IMR-90 (cell line): ENCODE data around the gene PPP1R14C. TPM values are rescaled to one million over a fixed set of nuclear protein-coding genes. Genes with fewer than 3 reads are reported as not detected.

ENCODE experiments used
- ATAC-seq: fragments of 200-7000 bp; cut with Tn5 transposase; 2 replicates; pipeline ENCODE4 v1.9.1; 2020; ENCODE audit warnings: low read depth, mild to moderate bottlenecking, moderate library complexity
- BruUV-seq: library from RNA; stranded (reverse); fragments of 400-500 nt; replicated peaks from 2 replicates; lab custom pipeline; 2021; lab: Mats Ljungman, UMichigan
- CTCF ChIA-PET: fragments of 300-600 bp; formaldehyde crosslinking; extraction: SDS; loops from one replicate; lab custom pipeline; 2021; ENCODE audit warnings: antibody characterized with exemption; lab: Yijun Ruan, JAX
- POLR2A ChIA-PET: fragments of 300-600 bp; sonication (Branson Sonifier 250); formaldehyde crosslinking; loops from one replicate; lab custom pipeline; 2022; ENCODE audit warnings: antibody characterized with exemption; ENCODE audit not compliant: unreplicated experiment; lab: Charles Lee
- DNase-seq: peaks from one replicate; pipeline ENCODE4 v3.0.0; 2013
- H2AFZ ChIP-seq: replicated peaks from 2 replicates; pipeline ENCODE3; 2013; ENCODE audit warnings: low read length, mild to moderate bottlenecking; ENCODE audit not compliant: poor library complexity
- H2AK5ac ChIP-seq: 2 replicates; pipeline ENCODE4 v1.6.1; 2013; ENCODE audit warnings: low read depth, low read length, inconsistent platforms
- H2AK9ac ChIP-seq: replicated peaks from 2 replicates; pipeline ENCODE3; 2013; ENCODE audit warnings: mild to moderate bottlenecking, low read depth, low read length, moderate library complexity; ENCODE audit not compliant: poor library complexity
- H2BK120ac ChIP-seq: 2 replicates; pipeline ENCODE4 v1.6.1; 2013; ENCODE audit warnings: low read depth, low read length, inconsistent platforms
- H2BK15ac ChIP-seq: 3 replicates; pipeline ENCODE4 v1.6.1; 2013; ENCODE audit warnings: low read depth, low read length, inconsistent platforms
- H2BK20ac ChIP-seq: 2 replicates; pipeline ENCODE4 v1.6.1; 2013; ENCODE audit warnings: low read depth, mild to moderate bottlenecking, inconsistent platforms, low read length, moderate library complexity
- H2BK5ac ChIP-seq: 2 replicates; pipeline ENCODE4 v1.6.1; 2013; ENCODE audit warnings: mild to moderate bottlenecking, low read depth, low read length, inconsistent platforms; ENCODE audit not compliant: poor library complexity, severe bottlenecking
- H3K14ac ChIP-seq: replicated peaks from 2 replicates; pipeline ENCODE4 v1.6.1; 2013; ENCODE audit warnings: low read depth, low read length, inconsistent platforms
- H3K18ac ChIP-seq: 2 replicates; pipeline ENCODE4 v1.6.1; 2013; ENCODE audit warnings: low read depth, low read length, control low read depth
- H3K23ac ChIP-seq: 2 replicates; pipeline ENCODE4 v1.6.1; 2013; ENCODE audit warnings: low read depth, low read length, inconsistent platforms
- H3K27ac ChIP-seq: 2 replicates; pipeline ENCODE4 v1.5.1; 2013; ENCODE audit warnings: mild to moderate bottlenecking, control low read depth, low read length; ENCODE audit not compliant: insufficient read depth
- H3K27me3 ChIP-seq: 2 replicates; pipeline ENCODE4 v1.6.1; 2013; ENCODE audit warnings: low read length; ENCODE audit not compliant: control insufficient read depth, insufficient read depth
- H3K36me3 ChIP-seq: 2 replicates; pipeline ENCODE4 v1.6.1; 2013; ENCODE audit warnings: low read length, mixed read lengths; ENCODE audit not compliant: control insufficient read depth, insufficient read depth
- H3K4ac ChIP-seq: 2 replicates; pipeline ENCODE4 v1.6.1; 2013; ENCODE audit warnings: low read depth, low read length, inconsistent platforms
- H3K4me1 ChIP-seq: 2 replicates; pipeline ENCODE4 v1.6.1; 2013; ENCODE audit warnings: low read length, mixed read lengths; ENCODE audit not compliant: control insufficient read depth, insufficient read depth
- H3K4me2 ChIP-seq: 2 replicates; pipeline ENCODE4 v1.6.1; 2013; ENCODE audit warnings: low read depth, mild to moderate bottlenecking, control low read depth, low read length, moderate library complexity
- H3K4me3 ChIP-seq: 2 replicates; pipeline ENCODE4 v1.5.1; 2013; ENCODE audit warnings: low read depth, mild to moderate bottlenecking, control low read depth, low read length, moderate library complexity; ENCODE audit not compliant: insufficient read depth
- H3K56ac ChIP-seq: 2 replicates; pipeline ENCODE4 v1.6.1; 2013; ENCODE audit warnings: low read length, inconsistent platforms; ENCODE audit not compliant: insufficient read depth; ENCODE audit errors: extremely low read depth
- H3K79me1 ChIP-seq, 2 experiments: 2 replicates each; pipeline ENCODE4 v1.6.1; 2013; ENCODE audit warnings: low read length in 2 of 2, inconsistent platforms in 1 of 2, low read depth in 1 of 2
- H3K9ac ChIP-seq: 2 replicates; pipeline ENCODE4 v1.6.1; 2013; ENCODE audit warnings: low read depth, low read length, control low read depth
- H3K9me1 ChIP-seq: 2 replicates; pipeline ENCODE4 v1.6.1; 2013; ENCODE audit warnings: low read length, inconsistent platforms; ENCODE audit not compliant: insufficient read depth
- H3K9me3 ChIP-seq: 2 replicates; pipeline ENCODE4 v1.6.1; 2013; ENCODE audit warnings: low read length; ENCODE audit not compliant: control insufficient read depth, insufficient read depth
- H4K20me1 ChIP-seq: 2 replicates; pipeline ENCODE4 v1.6.1; 2013; ENCODE audit warnings: low read length, inconsistent platforms; ENCODE audit not compliant: insufficient read depth
- H4K5ac ChIP-seq: 2 replicates; pipeline ENCODE4 v1.6.1; 2013; ENCODE audit warnings: mild to moderate bottlenecking, low read depth, low read length, control low read depth
- H4K8ac ChIP-seq, 2 experiments: 2 replicates each; pipeline ENCODE4 v1.6.1; 2013; ENCODE audit warnings: low read depth in 2 of 2, low read length in 2 of 2, control low read depth in 1 of 2, inconsistent platforms in 1 of 2
- H4K91ac ChIP-seq: 2 replicates; pipeline ENCODE4 v1.6.1; 2013; ENCODE audit warnings: low read depth, low read length, inconsistent platforms; ENCODE audit not compliant: insufficient read depth
- BHLHE40 ChIP-seq: fragments of 150-350 bp; IDR thresholded peaks from 2 replicates; pipeline ENCODE4 v1.6.1; 2016; ENCODE audit warnings: mild to moderate bottlenecking, low read depth, low read length
- FOS ChIP-seq: fragments of 150-350 bp; IDR thresholded peaks from 2 replicates; pipeline ENCODE4 v1.6.1; 2016; ENCODE audit warnings: low read depth, low read length
- MAFK ChIP-seq: IDR thresholded peaks from 2 replicates; pipeline ENCODE4 v1.6.1; 2012; ENCODE audit warnings: low read depth, low read length, improper control_type of control experiment
- MXI1 ChIP-seq: IDR thresholded peaks from 2 replicates; pipeline ENCODE4 v1.6.1; 2012; ENCODE audit warnings: low read depth, mild to moderate bottlenecking, low read length, moderate library complexity, borderline replicate concordance
- NFE2L2 ChIP-seq: fragments of 150-350 bp; IDR thresholded peaks from 2 replicates; pipeline ENCODE4 v1.6.1; 2016; ENCODE audit warnings: low read depth, mild to moderate bottlenecking, low read length
- POLR2A ChIP-seq: IDR thresholded peaks from 2 replicates; pipeline ENCODE4 v1.6.1; 2012; ENCODE audit warnings: mild to moderate bottlenecking, low read depth, low read length
- RFX5 ChIP-seq: IDR thresholded peaks from 2 replicates; pipeline ENCODE4 v1.8.0; 2012; ENCODE audit warnings: low read depth, mild to moderate bottlenecking, low read length, moderate library complexity
- WGBS, 2 experiments: methylation state at CpG; one replicate each; pipeline versions ENCODE4 v1.1.5 to v1.1.7; 2013; ENCODE audit warnings: missing lambda C conversion rate in 2 of 2; ENCODE audit not compliant: insufficient read length in 1 of 2; ENCODE audit errors: extremely low coverage in 2 of 2; 5-methylcytosine and 5-hydroxymethylcytosine counted together
- dilution Hi-C: fragments of 300-500 bp; cut with HindIII; formaldehyde crosslinking; loops from one replicate; pipeline ENCODE4 v1.14.3; 2018; ENCODE audit warnings: low sequenced_read_pairs; ENCODE audit not compliant: unreplicated experiment
- in situ Hi-C: fragments of 300-500 bp; cut with MboI; formaldehyde crosslinking; loops from 3 replicates; pipeline ENCODE4 v1.14.3; 2019; ENCODE audit warnings: low sequenced_read_pairs, inconsistent platforms, mixed read lengths
- intact Hi-C: fragments of 100-400 bp; cut with micrococcal nuclease; formaldehyde crosslinking; loops from 2 replicates; pipeline ENCODE4 v1.10.0; 2022
- polyA plus RNA-seq, 3 experiments: library from polyadenylated mRNA; depleted of rRNA; stranded (reverse); fragments of >200 nt; gene quantifications; 2 replicates each; pipeline ENCODE4 v1.2.3, GENCODE V29; 2012; ENCODE audit warnings: low replicate concordance in 1 of 3
- total RNA-seq: library from RNA; depleted of rRNA; stranded (reverse); fragments of >200 nt; gene quantifications from 2 replicates; pipeline ENCODE4 v1.2.3, GENCODE V29; 2012
- TF ChIP-seq, protein P1 (sequence below): fragments of 150-350 bp; IDR thresholded peaks from 2 replicates; pipeline ENCODE4 v1.6.1; 2016; ENCODE audit warnings: low read depth, mild to moderate bottlenecking, low read length, moderate library complexity, borderline replicate concordance
- TF ChIP-seq, protein P2 (sequence below): fragments of 150-350 bp; IDR thresholded peaks from 2 replicates; pipeline ENCODE4 v1.6.1; 2017; ENCODE audit warnings: mild to moderate bottlenecking, antibody characterized with exemption, low read length, low read depth
- TF ChIP-seq, protein P3 (sequence below): conservative IDR thresholded peaks from 2 replicates; pipeline ENCODE4 v1.5.1; 2012; ENCODE audit warnings: mild to moderate bottlenecking, low read depth, low read length, improper control_type of control experiment

The PPP1R14C gene
- total and polyA plus RNA-seq, 2 of the 4 experiments (the other 2 are of a cell fraction): not detected

DNA sequence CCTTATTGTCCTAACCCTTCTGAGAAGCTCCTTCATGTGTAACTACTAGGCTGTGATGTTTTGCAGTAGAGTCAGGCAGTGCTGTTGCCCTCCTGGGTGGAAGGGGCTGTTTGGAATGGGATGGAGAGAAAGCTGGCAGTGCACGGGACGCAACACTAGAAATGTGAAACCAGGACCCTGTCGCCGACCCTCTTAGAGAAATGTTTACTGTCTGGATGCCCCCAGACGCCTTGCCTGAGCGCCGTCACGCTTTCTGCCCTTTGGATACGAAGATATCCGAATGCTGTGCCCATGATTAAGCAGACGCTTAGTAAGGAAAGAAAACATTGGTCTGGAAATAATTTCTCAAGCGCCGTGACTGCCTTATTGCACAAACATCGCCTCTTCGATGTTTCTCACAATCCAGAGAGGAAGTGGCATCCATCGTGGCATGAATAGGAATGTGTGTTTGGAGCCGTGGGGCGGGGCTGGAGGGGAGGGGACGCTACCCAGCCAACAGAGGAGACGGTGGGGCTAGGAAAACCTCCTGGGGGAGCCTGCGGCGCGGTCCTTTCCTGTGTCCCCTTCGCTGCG, 661 bp upstream of the PPP1R14C start:
- TF ChIP-seq, protein P1, sequence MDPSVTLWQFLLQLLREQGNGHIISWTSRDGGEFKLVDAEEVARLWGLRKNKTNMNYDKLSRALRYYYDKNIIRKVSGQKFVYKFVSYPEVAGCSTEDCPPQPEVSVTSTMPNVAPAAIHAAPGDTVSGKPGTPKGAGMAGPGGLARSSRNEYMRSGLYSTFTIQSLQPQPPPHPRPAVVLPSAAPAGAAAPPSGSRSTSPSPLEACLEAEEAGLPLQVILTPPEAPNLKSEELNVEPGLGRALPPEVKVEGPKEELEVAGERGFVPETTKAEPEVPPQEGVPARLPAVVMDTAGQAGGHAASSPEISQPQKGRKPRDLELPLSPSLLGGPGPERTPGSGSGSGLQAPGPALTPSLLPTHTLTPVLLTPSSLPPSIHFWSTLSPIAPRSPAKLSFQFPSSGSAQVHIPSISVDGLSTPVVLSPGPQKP: no peak
- no peak for TF ChIP-seq RFX5
- TF ChIP-seq, protein P2, sequence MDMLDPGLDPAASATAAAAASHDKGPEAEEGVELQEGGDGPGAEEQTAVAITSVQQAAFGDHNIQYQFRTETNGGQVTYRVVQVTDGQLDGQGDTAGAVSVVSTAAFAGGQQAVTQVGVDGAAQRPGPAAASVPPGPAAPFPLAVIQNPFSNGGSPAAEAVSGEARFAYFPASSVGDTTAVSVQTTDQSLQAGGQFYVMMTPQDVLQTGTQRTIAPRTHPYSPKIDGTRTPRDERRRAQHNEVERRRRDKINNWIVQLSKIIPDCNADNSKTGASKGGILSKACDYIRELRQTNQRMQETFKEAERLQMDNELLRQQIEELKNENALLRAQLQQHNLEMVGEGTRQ: no peak
- TF ChIP-seq NFE2L2: no peak
- no peak for TF ChIP-seq MAFK
- TF ChIP-seq FOS: no peak
- TF ChIP-seq, protein P3, sequence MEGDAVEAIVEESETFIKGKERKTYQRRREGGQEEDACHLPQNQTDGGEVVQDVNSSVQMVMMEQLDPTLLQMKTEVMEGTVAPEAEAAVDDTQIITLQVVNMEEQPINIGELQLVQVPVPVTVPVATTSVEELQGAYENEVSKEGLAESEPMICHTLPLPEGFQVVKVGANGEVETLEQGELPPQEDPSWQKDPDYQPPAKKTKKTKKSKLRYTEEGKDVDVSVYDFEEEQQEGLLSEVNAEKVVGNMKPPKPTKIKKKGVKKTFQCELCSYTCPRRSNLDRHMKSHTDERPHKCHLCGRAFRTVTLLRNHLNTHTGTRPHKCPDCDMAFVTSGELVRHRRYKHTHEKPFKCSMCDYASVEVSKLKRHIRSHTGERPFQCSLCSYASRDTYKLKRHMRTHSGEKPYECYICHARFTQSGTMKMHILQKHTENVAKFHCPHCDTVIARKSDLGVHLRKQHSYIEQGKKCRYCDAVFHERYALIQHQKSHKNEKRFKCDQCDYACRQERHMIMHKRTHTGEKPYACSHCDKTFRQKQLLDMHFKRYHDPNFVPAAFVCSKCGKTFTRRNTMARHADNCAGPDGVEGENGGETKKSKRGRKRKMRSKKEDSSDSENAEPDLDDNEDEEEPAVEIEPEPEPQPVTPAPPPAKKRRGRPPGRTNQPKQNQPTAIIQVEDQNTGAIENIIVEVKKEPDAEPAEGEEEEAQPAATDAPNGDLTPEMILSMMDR: no peak
- no peak for TF ChIP-seq BHLHE40
- TF ChIP-seq POLR2A: no peak
- no peak for TF ChIP-seq MXI1
- Histone ChIP-seq H3K4me2 (peak overlapping the region; percentile 22; the same call in 1 of the 2 replicates), H3K9me3 (no peaks in the 10 kb centered on the region; the same call in 1 of the 2 replicates), H2BK5ac (no peak overlapping the region), H3K4me1 (no peaks in the 10 kb centered on the region; the same call in 1 of the 2 replicates), H3K79me1 (no peaks in the 10 kb centered on the region), H3K4ac (no peak overlapping the region), H4K5ac (no peak overlapping the region), H3K56ac (no peak overlapping the region; the same call in 1 of the 2 replicates), H3K9me1 (no peaks in the 10 kb centered on the region), H3K9ac (no peak overlapping the region), H2AFZ (peak overlapping the region; percentile 61), H2AK9ac (no peak overlapping the region), H3K36me3 (no peaks in the 10 kb centered on the region), H3K27me3 (peaks cover 48% of the 10 kb centered on the region), H2BK120ac (no peak overlapping the region), H2AK5ac (no peak overlapping the region), H3K27ac (no peak overlapping the region), H3K4me3 (no peak overlapping the region), H2BK20ac (no peak overlapping the region), H4K91ac (no peak overlapping the region), H4K8ac (no peak overlapping the region), H3K23ac (no peak overlapping the region; the same call in 1 of the 2 replicates), H4K20me1 (no peaks in the 10 kb centered on the region), H3K14ac (no peak overlapping the region), H2BK15ac (no peak overlapping the region), H3K18ac (no peak overlapping the region)
- ChIA-PET POLR2A (no interaction called here), CTCF (no interaction called here)
- no peak for DNase-seq
- BruUV-seq: no TSS peak
- intact Hi-C loops (no loop called here), in situ Hi-C loops (no loop called here), dilution Hi-C loops (no loop called here)
- WGBS, 2 experiments: 0% methylated on average over 6 of the region's 25 CpGs; no CpG with 5 or more reads in 1 of the 2 experiments
- ATAC-seq: peak; percentile 48
